GM19468 (cell line): ENCODE data around the gene UTP11.
"Not testable (repeated sequence)": the region's sequence is repeated elsewhere in the genome, so short reads cannot be mapped to it uniquely, and the experiment has no call there.

Experiments used
- ATAC-seq: cut with Tn5 transposase; IDR thresholded peaks from one replicate; pipeline ENCODE4 v1.9.1; 2021; ENCODE audit warnings: mild to moderate bottlenecking, moderate library complexity, moderate number of reproducible peaks; ENCODE audit not compliant: unreplicated experiment; ENCODE audit errors: extremely low read depth

UTP11 gene

GRCh38 chr1:38025664-38026063 lies 13.1 kb downstream of the UTP11 start:
- no peak for ATAC-seq

GRCh38 chr1:38026592-38027200 lies 14.2 kb downstream of the UTP11 start:
- ATAC-seq, result no peak

- ATAC-seq, result no peak
Observed at GRCh38 chr1:38027201-38028104, 14.9 kb downstream of the UTP11 start.

GRCh38 chr1:38028105-38028591 lies 15.6 kb downstream of the UTP11 start:
- peak; percentile 55 for ATAC-seq

- no peak for ATAC-seq
Observed at GRCh38 chr1:38028671-38029070, 16.1 kb downstream of the UTP11 start.

- ATAC-seq, result no peak
Observed at GRCh38 chr1:38029081-38029681, 16.6 kb downstream of the UTP11 start.

GRCh38 chr1:38029685-38030511 lies 17.4 kb downstream of the UTP11 start:
- no peak for ATAC-seq

- no peak for ATAC-seq
Observed at GRCh38 chr1:38030596-38031512, 18.3 kb downstream of the UTP11 start.

GRCh38 chr1:38031513-38031866 lies 19.0 kb downstream of the UTP11 start:
- ATAC-seq, result no peak

- not testable (repeated sequence) for ATAC-seq
Observed at GRCh38 chr1:38032992-38033391, 20.5 kb downstream of the UTP11 start.

- ATAC-seq, result no peak
Observed at GRCh38 chr1:38034871-38035270, 22.3 kb downstream of the UTP11 start.

GRCh38 chr1:38037221-38037939 lies 24.8 kb downstream of the UTP11 start:
- ATAC-seq, result no peak

- no peak for ATAC-seq
Observed at GRCh38 chr1:38038861-38039260, 26.3 kb downstream of the UTP11 start.

GRCh38 chr1:38039331-38040088 lies 27.0 kb downstream of the UTP11 start:
- no peak for ATAC-seq

- ATAC-seq, result no peak
Observed at GRCh38 chr1:38041936-38042834, 29.7 kb downstream of the UTP11 start.

GRCh38 chr1:38043036-38043747 lies 30.7 kb downstream of the UTP11 start:
- ATAC-seq, result no peak
